Choroid plexus epithelial cell (primary cell): ENCODE measurements around the gene PHLPP1.

Experiments
- DNase-seq: peaks from one replicate; pipeline ENCODE4 v3.0.0-alpha.2; 2010; ENCODE audit warnings: low read depth
- H3K4me3 ChIP-seq: 2 replicates; pipeline ENCODE4 v1.5.1; 2011; ENCODE audit warnings: low read depth, mild to moderate bottlenecking, control low read depth, low read length, moderate library complexity
- CTCF ChIP-seq: conservative IDR thresholded peaks from 2 replicates; pipeline ENCODE4 v1.5.1; 2011; ENCODE audit warnings: low read depth, mild to moderate bottlenecking, control low read depth, inconsistent platforms, low read length, moderate library complexity

The PHLPP1 gene

GRCh38 chr18:62842898-62843297 lies 127.6 kb downstream of the PHLPP1 start:
- H3K4me3 ChIP-seq: no peak overlapping the region
- no peak for TF ChIP-seq CTCF
- DNase-seq: no peak

DNA sequence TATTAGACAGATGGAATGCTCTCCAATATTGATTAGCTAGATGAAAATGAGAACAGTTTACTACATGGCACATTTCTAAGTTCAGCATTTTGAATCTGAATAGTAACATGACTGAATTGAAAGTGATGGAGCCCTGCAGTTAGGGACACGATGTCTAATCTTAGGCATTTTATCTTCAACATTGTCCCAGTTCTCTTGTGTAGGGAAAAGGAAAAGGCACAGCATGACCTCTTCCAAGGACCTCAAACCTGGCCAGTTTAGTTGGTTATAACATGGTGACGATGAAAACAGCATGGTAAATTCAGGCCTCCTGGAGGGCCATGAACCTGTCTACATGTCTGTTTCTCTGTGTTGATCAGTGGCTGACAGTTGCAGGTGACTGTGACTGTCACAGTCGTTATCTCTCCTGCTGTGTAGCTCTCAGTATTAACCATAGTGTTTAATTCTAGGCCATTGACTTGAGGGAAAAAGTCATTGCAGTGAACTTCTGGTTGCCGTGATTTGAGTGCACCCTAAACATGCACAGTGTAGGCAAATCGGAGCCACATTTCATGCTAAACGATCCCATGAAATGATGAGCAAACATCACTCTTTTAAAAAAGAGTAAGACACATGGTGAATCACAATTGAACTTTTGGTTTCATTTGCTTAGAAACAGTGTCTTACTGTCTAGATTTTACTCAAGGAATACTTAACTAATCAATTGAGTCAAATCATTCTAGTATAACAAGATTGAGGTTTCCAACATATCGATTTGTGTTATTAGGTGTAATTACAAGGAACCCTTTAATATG lies 129.7 kb downstream of the PHLPP1 start:
- DNase-seq: no peak
- H3K4me3 ChIP-seq: no peak overlapping the region
- no peak for TF ChIP-seq CTCF

DNA sequence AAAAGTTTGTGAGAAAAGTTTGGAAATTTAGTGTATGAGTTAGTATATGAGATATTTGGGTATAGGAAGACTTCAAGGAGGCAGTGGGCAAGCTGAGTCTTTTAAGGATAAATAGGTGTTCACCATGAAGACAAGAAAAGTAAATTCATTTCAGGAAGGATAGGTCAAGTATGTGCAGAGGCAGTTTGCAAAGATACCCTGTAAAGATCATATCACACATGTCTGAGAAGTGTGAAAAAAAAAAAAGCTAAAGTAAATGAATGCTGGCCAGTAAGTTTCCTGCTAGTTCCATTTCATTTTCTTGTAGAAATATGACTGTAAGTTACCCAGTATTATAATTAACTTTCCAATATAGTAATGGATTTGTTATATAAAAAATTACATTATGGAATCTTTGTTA lies 131.0 kb downstream of the PHLPP1 start:
- no peak for DNase-seq
- TF ChIP-seq CTCF: no peak
- no peak overlapping the region for H3K4me3 ChIP-seq

DNA sequence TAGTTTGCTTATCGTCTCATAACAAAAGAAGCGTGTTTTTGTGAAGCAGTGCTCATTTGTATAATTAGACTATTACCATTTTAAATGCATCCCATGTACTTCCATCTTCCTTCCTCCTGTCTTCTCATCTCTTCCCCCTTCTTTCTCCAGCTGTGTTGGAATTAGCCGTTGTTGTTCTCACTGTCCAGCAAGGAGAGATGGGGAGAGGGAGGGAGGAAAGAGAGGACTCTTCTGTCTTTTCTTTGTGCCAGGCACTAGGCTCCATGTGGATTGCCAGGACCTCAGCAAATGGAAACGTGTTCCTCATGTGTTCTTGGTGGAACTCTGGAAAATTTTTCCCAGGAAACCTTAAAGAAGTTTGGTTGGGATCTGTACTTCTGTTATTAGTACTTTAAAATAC lies 131.7 kb downstream of the PHLPP1 start:
- no peak for DNase-seq
- TF ChIP-seq CTCF: no peak
- no peak overlapping the region for H3K4me3 ChIP-seq

DNA sequence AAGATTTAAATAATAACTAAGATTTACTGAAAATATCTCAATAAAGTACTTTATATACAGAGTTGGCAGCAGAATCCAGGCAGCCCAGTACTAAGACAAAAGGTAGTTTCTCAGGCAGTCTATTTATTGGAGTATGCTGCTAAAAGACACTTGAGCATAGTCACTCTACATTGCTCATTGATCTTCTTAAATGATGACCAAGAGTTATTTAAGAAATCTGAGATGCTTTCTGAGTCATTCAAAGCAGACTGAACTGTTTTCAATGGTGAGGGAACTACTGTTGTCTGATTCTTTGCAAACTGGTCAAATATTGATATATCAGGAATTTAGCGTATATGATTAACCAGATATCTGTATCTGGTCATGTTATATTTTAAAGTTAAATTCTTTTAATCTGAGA lies 133.6 kb downstream of the PHLPP1 start:
- no peak for DNase-seq
- no peak overlapping the region for H3K4me3 ChIP-seq

GRCh38 chr18:62850619-62851306 lies 135.4 kb downstream of the PHLPP1 start:
- H3K4me3 ChIP-seq: no peak overlapping the region
- no peak for TF ChIP-seq CTCF
- no peak for DNase-seq

More for the DNA sequence above, 133.6 kb downstream of the PHLPP1 start:
- no peak for TF ChIP-seq CTCF
